Activated CD4-positive, alpha-beta T cell treated with anti-CD3 and anti-CD28 coated beads, Interleukin-2, amount 50 U/mL, for 4 hours (primary cell): ENCODE measurements around the gene SNRPD2.
"Not testable (repeated sequence)": the region's sequence is repeated elsewhere in the genome, so short reads cannot be mapped to it uniquely, and the experiment has no call there.

Experiments
- DNase-seq, 2 experiments: peaks; one replicate each; pipeline ENCODE4 v3.0.0-alpha.2; 2020

SNRPD2 gene

GRCh38 chr19:45701676-45702075 is 9.9 kb upstream of the SNRPD2 start:
- no peak for DNase-seq

- peak; percentile 69 to 73 for DNase-seq
Measured at GRCh38 chr19:45693106-45693788, 1.5 kb upstream of the SNRPD2 start.

- DNase-seq: peak; percentile 96 to 97
Measured at GRCh38 chr19:45692187-45693105, 693 bp upstream of the SNRPD2 start, which contains the start of gene QPCTL. Gene QPCTL, plus strand, starts transcription at chr19:45692666. Its CDS starts 38 bp downstream, at chr19:45692704.

GRCh38 chr19:45687599-45687998 is 4.2 kb downstream of the SNRPD2 start:
- no peak for DNase-seq

- not testable (repeated sequence) for DNase-seq
Measured at GRCh38 chr19:45685045-45685444, 6.7 kb downstream of the SNRPD2 start.

GRCh38 chr19:45682908-45683307 is 8.8 kb downstream of the SNRPD2 start:
- no peak for DNase-seq

- no peak for DNase-seq
Measured at GRCh38 chr19:45682117-45682516, 9.6 kb downstream of the SNRPD2 start.

- DNase-seq: peak; percentile 76 to 79
Measured at GRCh38 chr19:45681391-45682015, 10.2 kb downstream of the SNRPD2 start.

- DNase-seq: peak; percentile 86
Measured at GRCh38 chr19:45677351-45678230, 14.2 kb downstream of the SNRPD2 start.

- peak; percentile 71 to 76 for DNase-seq
Measured at GRCh38 chr19:45676851-45677263, 14.9 kb downstream of the SNRPD2 start.

- DNase-seq: no peak
Measured at GRCh38 chr19:45674946-45675345, 16.8 kb downstream of the SNRPD2 start.

- DNase-seq: peak in 1 of 2 experiments; percentile 17
Measured at GRCh38 chr19:45670670-45671453, 20.9 kb downstream of the SNRPD2 start.

- DNase-seq: peak; percentile 40 to 46
Measured at GRCh38 chr19:45668342-45668871, 23.3 kb downstream of the SNRPD2 start.

- peak; percentile 35 to 38 for DNase-seq
Measured at GRCh38 chr19:45667620-45668341, 24.0 kb downstream of the SNRPD2 start, which contains the start of gene GIPR. Gene GIPR, plus strand, starts transcription at chr19:45668221. Its CDS starts 1,300 bp downstream, at chr19:45669521.

GRCh38 chr19:45664575-45664974 is 27.2 kb downstream of the SNRPD2 start:
- DNase-seq: no peak

GRCh38 chr19:45663800-45664199 is 28.0 kb downstream of the SNRPD2 start:
- no peak for DNase-seq

GRCh38 chr19:45660636-45661035 is 31.1 kb downstream of the SNRPD2 start:
- DNase-seq: no peak

- no peak for DNase-seq
Measured at GRCh38 chr19:45659096-45659729, 32.5 kb downstream of the SNRPD2 start.

GRCh38 chr19:45657520-45658167 is 34.1 kb downstream of the SNRPD2 start:
- no peak for DNase-seq
